ENCODE data around the gene AMPH. TPM values are rescaled to one million over a fixed set of nuclear protein-coding genes. Genes with fewer than 3 reads are reported as not detected.

The AMPH gene
- total and polyA plus RNA-seq, 2 of the 4 experiments (the other 2 are of a cell fraction): 3.9 to 4.8 TPM

- in situ Hi-C loops (cut with MboI; ENCODE audit: low sequenced_read_pairs): no loop called here
- H4K91ac ChIP-seq (ENCODE audit: insufficient read depth, low read depth, low read length): no peak overlapping the region
- no peaks in the 10 kb centered on the region for H3K27me3 ChIP-seq (ENCODE audit: control insufficient read depth, insufficient read depth, low read length)
- no peak overlapping the region for H3K18ac ChIP-seq (ENCODE audit: low read depth, low read length)
- no peak overlapping the region for H3K27ac ChIP-seq (ENCODE audit: insufficient read depth, low read length)
- ATAC-seq (ENCODE audit: low read depth): no peak
- intact Hi-C loops (cut with micrococcal nuclease): no loop called here
- no peak for DNase-seq
- no peaks in the 10 kb centered on the region for H3K36me3 ChIP-seq (ENCODE audit: control insufficient read depth, insufficient read depth, low read length)
- no peak overlapping the region for H3K14ac ChIP-seq (replicated peaks; ENCODE audit: low read depth, low read length)
- no peaks in the 10 kb centered on the region for H4K20me1 ChIP-seq (ENCODE audit: insufficient read depth, low read length)
- no peak overlapping the region for H4K5ac ChIP-seq (ENCODE audit: low read depth, low read length)
- CTCF ChIA-PET: no interaction called here
- BruUV-seq (replicated peaks): no TSS peak
- no peaks in the 10 kb centered on the region; the same call in 1 of the 2 replicates for H3K9me1 ChIP-seq (ENCODE audit: insufficient read depth, low read length)
- no peaks in the 10 kb centered on the region for H3K9me3 ChIP-seq (ENCODE audit: control insufficient read depth, insufficient read depth, low read length)
- POLR2A ChIA-PET (ENCODE audit: unreplicated experiment): no interaction called here
- no peak overlapping the region for H3K56ac ChIP-seq (ENCODE audit: extremely low read depth, insufficient read depth, low read length)
- dilution Hi-C loops (cut with HindIII; ENCODE audit: low sequenced_read_pairs, unreplicated experiment): no loop called here
- H2BK20ac ChIP-seq (ENCODE audit: low read depth, low read length): no peak overlapping the region
- no peak overlapping the region for H2BK120ac ChIP-seq (ENCODE audit: low read depth, low read length)
- H2AK5ac ChIP-seq (ENCODE audit: low read depth, low read length): no peak overlapping the region
- no peak overlapping the region for H3K4me3 ChIP-seq (ENCODE audit: insufficient read depth, low read depth, low read length)
- no peak overlapping the region for H3K23ac ChIP-seq (ENCODE audit: low read depth, low read length)
- no peak overlapping the region for H3K4ac ChIP-seq (ENCODE audit: low read depth, low read length)
- WGBS, 2 experiments (ENCODE audit: extremely low coverage in 2 of 2, insufficient read length in 1 of 2): no CpG with 5 or more reads among the region's 1 CpG
- no peak overlapping the region for H2AFZ ChIP-seq (replicated peaks; ENCODE audit: low read length, poor library complexity)
- H3K4me1 ChIP-seq (ENCODE audit: control insufficient read depth, insufficient read depth, low read length): no peaks in the 10 kb centered on the region
- H3K9ac ChIP-seq (ENCODE audit: low read depth, low read length): no peak overlapping the region
- no peak overlapping the region for H2BK5ac ChIP-seq (ENCODE audit: low read depth, low read length, poor library complexity, severe bottlenecking)
- H3K79me1 ChIP-seq (ENCODE audit: low read depth in 1 of 2, low read length in 2 of 2): no peaks in the 10 kb centered on the region
- no peak overlapping the region for H4K8ac ChIP-seq (ENCODE audit: low read depth in 2 of 2, low read length in 2 of 2)
- no peak overlapping the region for H2BK15ac ChIP-seq (ENCODE audit: low read depth, low read length)
- no peak overlapping the region for H2AK9ac ChIP-seq (replicated peaks; ENCODE audit: low read depth, low read length, poor library complexity)
- no peak overlapping the region for H3K4me2 ChIP-seq (ENCODE audit: low read depth, low read length)
- TF ChIP-seq MAZ (IDR thresholded peaks at IDR 0.05; ENCODE audit: borderline replicate concordance, low read depth, low read length): no peak
- no peak for TF ChIP-seq USF2 (IDR thresholded peaks at IDR 0.05; ENCODE audit: low read depth, low read length)
- no peak for TF ChIP-seq SMC3 (IDR thresholded peaks at IDR 0.05; ENCODE audit: low read depth, low read length)
- TF ChIP-seq CHD1 (IDR thresholded peaks at IDR 0.05; ENCODE audit: low read depth, low read length): no peak
Observed at GRCh38 chr7:38656968-38657367, 25.8 kb upstream of the AMPH start.
